D721Med (cell line): ENCODE results near the gene PRRC2B.
"Not testable (repeated sequence)": the region's sequence is repeated elsewhere in the genome, so short reads cannot be mapped to it uniquely, and the experiment has no call there.

Experiments
- DNase-seq: peaks from one replicate; pipeline ENCODE4 v3.0.0; 2011; ENCODE audit warnings: low spot score; ENCODE audit not compliant: insufficient read length
- FAIRE-seq: peaks from 2 replicates; lab custom pipeline; 2011; peaks lifted over from hg19 to GRCh38; lab: Jason Lieb, UNC
- CTCF ChIP-seq: IDR thresholded peaks from 2 replicates; pipeline ENCODE4 v1.5.1; 2012; ENCODE audit warnings: mild to moderate bottlenecking, control low read depth; ENCODE audit not compliant: insufficient read depth; ENCODE audit errors: missing control alignments

PRRC2B gene

GRCh38 chr9:131543141-131543540, 149.3 kb downstream of the PRRC2B start:
- DNase-seq = no peak
- TF ChIP-seq CTCF = no peak
- FAIRE-seq = no peak

GRCh38 chr9:131545003-131545785, 151.3 kb downstream of the PRRC2B start, which contains the start of gene PRRT1B:
PRRT1B (plus strand) TSS chr9:131545523; CDS start chr9:131545616, 93 bp downstream.
- no peak for TF ChIP-seq CTCF
- DNase-seq (no peak), FAIRE-seq (no peak)

GRCh38 chr9:131545786-131546335, 152.0 kb downstream of the PRRC2B start:
- no peak for TF ChIP-seq CTCF
- DNase-seq (no peak), FAIRE-seq (no peak)

GRCh38 chr9:131546336-131547084, 152.6 kb downstream of the PRRC2B start:
- FAIRE-seq = no peak
- no peak for DNase-seq
- TF ChIP-seq CTCF = no peak

- FAIRE-seq, DNase-seq: not testable (repeated sequence)
Measured at GRCh38 chr9:131549186-131549585, 155.3 kb downstream of the PRRC2B start.
